ENCODE measurements around the gene MUC6.

DNA sequence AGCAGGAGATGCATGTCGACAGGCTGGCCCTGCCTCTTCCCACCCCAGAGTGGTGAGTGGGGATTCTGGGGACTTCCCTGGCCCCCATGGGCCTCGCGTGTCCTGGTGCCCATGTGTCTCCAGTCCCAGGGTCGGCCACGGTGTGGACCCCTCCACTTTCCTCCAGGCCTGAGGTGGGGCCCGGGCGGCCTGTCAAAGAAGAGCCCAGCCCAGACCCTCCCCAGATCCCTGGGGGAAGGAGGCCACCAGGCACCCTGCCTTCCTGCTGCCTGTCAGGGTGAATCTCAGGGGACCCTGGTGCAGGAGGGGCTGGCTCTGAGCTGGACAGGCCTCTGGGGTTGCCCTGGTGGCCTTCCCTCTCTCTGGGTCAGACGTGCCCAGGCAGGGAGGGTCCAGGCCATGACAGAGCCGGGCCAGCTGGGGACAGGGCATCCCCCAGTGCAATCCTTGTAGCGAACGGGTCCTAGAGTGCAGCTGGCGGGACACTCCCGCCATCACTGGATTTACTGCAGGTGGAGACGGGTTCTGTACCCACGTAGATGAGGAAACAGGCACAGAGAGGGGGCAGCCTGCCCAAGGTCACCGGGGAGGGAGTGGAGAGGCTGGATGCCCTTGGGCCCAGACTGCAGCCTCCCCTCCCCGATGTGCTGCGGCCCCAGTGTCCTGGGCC is 13.5 kb upstream of the MUC6 start:
- no peak for TF ChIP-seq EP300 (IDR thresholded peaks at IDR 0.05)
- TF ChIP-seq, protein P1, sequence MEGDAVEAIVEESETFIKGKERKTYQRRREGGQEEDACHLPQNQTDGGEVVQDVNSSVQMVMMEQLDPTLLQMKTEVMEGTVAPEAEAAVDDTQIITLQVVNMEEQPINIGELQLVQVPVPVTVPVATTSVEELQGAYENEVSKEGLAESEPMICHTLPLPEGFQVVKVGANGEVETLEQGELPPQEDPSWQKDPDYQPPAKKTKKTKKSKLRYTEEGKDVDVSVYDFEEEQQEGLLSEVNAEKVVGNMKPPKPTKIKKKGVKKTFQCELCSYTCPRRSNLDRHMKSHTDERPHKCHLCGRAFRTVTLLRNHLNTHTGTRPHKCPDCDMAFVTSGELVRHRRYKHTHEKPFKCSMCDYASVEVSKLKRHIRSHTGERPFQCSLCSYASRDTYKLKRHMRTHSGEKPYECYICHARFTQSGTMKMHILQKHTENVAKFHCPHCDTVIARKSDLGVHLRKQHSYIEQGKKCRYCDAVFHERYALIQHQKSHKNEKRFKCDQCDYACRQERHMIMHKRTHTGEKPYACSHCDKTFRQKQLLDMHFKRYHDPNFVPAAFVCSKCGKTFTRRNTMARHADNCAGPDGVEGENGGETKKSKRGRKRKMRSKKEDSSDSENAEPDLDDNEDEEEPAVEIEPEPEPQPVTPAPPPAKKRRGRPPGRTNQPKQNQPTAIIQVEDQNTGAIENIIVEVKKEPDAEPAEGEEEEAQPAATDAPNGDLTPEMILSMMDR (IDR thresholded peaks at IDR 0.05) = no peak
- no peak for TF ChIP-seq POLR2A (IDR thresholded peaks at IDR 0.05)
